D721Med (cell line): ENCODE measurements around the gene NFATC1.

ENCODE experiments used
- DNase-seq: peaks from one replicate; pipeline ENCODE4 v3.0.0; 2011; ENCODE audit warnings: low spot score; ENCODE audit not compliant: insufficient read length
- FAIRE-seq: peaks from 2 replicates; lab custom pipeline; 2011; peaks lifted over from hg19 to GRCh38; lab: Jason Lieb, UNC
- CTCF ChIP-seq: IDR thresholded peaks from 2 replicates; pipeline ENCODE4 v1.5.1; 2012; ENCODE audit warnings: mild to moderate bottlenecking, control low read depth; ENCODE audit not compliant: insufficient read depth; ENCODE audit errors: missing control alignments

The NFATC1 gene

GRCh38 chr18:79442508-79443221 is 46.9 kb downstream of the NFATC1 start:
- no peak for FAIRE-seq
- no peak for TF ChIP-seq CTCF
- DNase-seq: no peak

GRCh38 chr18:79445221-79445620 is 49.5 kb downstream of the NFATC1 start:
- FAIRE-seq: no peak
- no peak for DNase-seq
- TF ChIP-seq CTCF: no peak

- no peak for FAIRE-seq
- TF ChIP-seq CTCF: no peak
- no peak for DNase-seq
Measured at GRCh38 chr18:79445696-79446561, 50.2 kb downstream of the NFATC1 start.

- no peak for DNase-seq
- no peak for FAIRE-seq
- no peak for TF ChIP-seq CTCF
Measured at GRCh38 chr18:79446931-79447330, 51.2 kb downstream of the NFATC1 start.

GRCh38 chr18:79447703-79448367 is 52.1 kb downstream of the NFATC1 start:
- no peak for TF ChIP-seq CTCF
- FAIRE-seq (no peak), DNase-seq (no peak)

- TF ChIP-seq CTCF: no peak
- DNase-seq (no peak), FAIRE-seq (no peak)
Measured at GRCh38 chr18:79448621-79449020, 52.9 kb downstream of the NFATC1 start.
